Measurements from ENCODE around the gene RNF130.
"Not testable (repeated sequence)": the region's sequence is repeated elsewhere in the genome, so short reads cannot be mapped to it uniquely, and the experiment has no call there.

RNF130 gene

DNA sequence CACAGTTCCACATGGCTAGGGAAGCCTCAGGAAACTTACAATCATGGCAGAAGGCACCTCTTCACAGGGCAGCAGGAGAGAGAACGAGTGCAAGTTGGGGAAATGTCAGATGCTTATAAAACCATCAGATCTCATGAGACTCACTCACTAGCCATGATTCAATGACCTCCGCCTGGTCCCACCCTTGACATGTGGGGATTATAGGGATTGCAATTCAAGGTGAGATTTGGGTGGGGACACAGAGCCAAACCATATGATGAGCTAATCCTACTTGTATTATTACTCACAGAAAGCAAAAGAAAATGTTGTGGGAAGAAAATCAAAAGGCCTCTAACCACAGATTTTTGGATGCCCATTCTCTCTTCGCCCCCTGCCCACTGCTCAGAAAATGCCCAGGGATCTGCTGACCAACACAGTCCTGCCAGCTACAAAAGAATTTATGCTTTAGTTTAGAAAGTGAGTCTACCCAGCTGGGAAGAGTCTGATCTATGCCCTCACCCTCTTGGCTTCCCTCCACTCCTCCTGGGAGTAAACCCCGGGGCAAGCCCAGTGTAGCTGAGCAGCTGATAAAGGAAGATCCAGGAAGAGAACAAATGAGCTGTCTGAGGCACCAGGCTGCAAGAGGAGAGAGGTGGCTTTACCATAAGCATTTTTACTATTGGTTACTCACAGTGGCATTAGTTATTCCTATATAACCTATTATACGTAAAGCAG lies 53.1 kb downstream of the RNF130 start:
- DNase-seq (ENCODE audit: low read depth in 2 of 2), result no peak

DNA sequence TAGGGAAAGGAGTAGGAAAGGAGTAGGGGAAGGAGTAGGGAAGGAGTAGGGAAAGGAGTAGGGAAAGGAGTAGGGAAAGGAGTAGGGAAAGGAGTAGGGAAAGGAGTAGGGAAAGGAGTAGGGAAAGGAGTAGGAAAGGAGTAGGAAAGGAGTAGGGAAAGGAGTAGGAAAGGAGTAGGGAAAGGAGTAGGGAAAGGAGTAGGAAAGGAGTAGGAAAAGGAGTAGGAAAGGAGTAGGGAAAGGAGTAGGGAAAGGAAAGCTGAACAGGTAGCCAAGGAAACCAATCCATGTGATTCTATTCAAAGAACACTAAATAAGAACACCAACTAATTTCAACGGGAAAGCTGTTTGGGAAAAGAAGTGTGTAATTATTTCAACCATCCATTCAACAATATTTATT lies 56.0 kb downstream of the RNF130 start:
- not testable (repeated sequence) for DNase-seq (ENCODE audit: low read depth in 2 of 2)

DNA sequence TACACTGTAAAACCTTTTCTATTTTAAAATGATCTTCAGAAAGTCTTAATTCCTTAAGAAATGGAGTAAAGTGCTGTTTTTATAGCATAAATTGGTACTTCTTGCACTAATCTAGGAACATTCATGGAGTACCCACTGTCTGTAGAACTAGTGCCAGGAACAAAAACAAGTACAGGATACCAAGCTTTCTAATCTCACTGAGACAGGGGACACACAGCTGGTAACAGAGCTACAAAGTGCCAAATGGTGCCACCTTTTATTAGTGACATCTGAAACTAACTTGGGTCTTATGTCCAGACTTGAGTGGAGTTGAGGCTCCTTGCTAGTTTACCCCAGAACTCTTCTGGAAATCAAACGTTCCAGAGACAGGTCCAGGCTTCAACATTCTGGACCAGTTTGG lies 57.9 kb downstream of the RNF130 start:
- no peak for DNase-seq (ENCODE audit: low read depth in 2 of 2)

DNA sequence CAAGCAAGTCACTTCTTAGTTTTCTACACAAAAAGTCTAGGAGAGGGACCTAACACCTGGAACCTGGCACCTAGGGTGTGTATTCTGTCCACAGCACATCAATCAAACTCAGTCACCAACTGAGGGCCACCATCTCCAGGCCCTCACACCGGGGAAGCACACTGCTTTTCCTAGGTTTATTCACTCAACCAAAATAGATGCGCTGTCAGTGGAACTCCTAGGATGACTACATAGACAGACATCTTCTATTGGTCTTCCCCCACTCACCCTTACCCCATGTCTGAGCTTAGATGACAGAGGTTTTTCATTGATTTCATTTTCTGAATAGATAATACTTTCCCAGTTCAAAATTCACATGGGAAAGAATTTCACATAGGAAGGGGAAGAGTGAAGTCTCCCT lies 59.2 kb downstream of the RNF130 start:
- DNase-seq (ENCODE audit: low read depth in 2 of 2), result no peak

DNA sequence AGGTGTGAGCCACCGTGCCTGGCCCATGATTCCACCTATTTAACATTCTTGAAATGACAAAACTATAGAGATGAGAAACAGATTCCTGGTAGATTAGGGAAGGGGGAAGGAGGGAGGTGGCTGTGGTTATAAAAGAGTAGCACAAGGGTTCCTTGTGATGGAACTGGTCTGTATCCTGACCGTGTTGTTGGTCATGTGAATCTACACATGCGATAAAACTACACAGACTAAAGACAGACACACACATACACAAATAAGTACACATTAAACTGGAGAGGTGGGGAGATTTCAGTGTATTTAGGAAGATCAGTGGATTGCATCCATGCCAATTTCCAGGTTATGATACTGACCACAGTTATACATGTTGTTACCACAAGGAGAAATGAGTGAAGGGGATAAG lies 60.9 kb downstream of the RNF130 start:
- DNase-seq (ENCODE audit: low read depth in 2 of 2), result no peak

DNA sequence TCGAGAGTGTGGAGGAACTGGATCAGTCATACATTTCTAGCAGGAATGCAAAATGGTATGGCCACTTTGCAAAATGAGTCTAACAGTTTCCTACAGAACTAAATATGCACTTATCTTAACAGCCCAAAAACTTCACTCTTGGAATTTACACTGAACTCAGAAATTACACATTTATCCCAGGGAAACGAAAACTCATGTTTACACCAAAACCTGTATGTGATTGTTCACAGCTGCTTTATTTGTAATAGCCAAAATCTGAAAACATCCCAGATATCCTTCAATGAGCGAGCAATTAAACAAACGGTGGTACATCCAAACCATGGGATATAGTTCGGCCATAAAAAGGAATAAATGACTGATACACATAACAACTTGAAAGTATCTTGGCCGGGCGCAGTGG lies 62.0 kb downstream of the RNF130 start:
- no peak for DNase-seq (ENCODE audit: low read depth in 2 of 2)

DNA sequence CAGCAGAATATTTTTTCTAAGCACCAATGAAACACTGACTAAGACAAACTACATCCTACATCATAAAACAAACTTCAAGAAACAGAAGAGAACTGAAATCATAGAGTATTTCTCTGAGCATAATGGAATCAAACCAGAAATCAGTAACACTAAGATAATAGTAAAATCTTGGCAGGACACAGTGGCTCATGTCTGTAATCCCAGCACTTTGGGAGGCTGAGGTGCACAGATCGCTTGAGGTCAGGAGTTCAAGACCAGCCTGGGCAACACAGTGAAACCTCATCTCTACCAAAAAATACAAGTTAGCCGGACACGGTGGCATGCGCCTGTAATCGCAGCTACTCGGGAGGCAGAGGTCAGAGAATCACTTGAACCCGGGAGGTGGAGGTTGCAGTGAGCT lies 63.1 kb downstream of the RNF130 start:
- no peak for DNase-seq (ENCODE audit: low read depth in 2 of 2)

- no peak for DNase-seq (ENCODE audit: low read depth in 2 of 2)
These were observed 64.0 kb downstream of the RNF130 start for GRCh38 chr5:180007582-180007981.

- no peak for DNase-seq (ENCODE audit: low read depth in 2 of 2)
These were observed 65.4 kb downstream of the RNF130 start for GRCh38 chr5:180006141-180006540.

DNA sequence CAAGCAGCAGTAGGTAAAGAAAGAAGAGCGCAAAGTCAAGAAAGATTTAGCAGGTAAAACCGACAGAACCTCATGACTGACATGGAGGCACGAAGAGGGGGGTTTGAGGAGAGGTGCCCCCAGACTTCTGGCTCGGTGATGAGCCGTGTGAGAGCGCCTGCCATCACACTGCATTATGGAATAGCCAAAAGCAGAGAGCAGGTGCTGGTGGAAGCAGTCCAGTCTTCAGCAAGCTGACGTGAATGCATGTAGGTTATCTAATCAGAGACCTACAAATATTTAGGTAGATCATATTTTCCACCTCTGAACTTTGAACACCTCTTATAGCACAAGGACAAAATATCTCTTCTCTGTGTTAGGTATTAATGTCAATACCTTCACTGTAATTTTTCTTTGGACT lies 68.4 kb downstream of the RNF130 start:
- DNase-seq (ENCODE audit: low read depth in 2 of 2), result no peak

DNA sequence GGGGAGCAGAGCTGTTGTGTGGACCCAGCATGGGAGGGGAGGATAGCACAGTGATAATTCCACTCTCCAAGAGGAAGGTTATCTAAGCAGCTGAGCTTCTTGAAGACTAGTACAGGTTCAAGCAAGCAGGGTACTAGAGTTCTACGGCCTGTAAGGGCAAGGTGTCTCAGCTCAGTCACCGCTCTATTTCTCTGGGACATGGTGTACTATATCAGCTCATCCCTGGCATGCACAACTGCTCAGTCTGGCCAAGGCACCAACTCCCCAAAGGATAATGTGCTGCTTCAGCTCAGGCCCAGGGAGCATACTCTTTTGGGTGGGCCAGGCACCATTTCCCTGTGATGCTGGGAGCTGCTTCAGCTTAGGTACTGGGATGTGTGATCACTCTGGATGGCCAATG lies 69.8 kb downstream of the RNF130 start:
- no peak for DNase-seq (ENCODE audit: low read depth in 2 of 2)

DNA sequence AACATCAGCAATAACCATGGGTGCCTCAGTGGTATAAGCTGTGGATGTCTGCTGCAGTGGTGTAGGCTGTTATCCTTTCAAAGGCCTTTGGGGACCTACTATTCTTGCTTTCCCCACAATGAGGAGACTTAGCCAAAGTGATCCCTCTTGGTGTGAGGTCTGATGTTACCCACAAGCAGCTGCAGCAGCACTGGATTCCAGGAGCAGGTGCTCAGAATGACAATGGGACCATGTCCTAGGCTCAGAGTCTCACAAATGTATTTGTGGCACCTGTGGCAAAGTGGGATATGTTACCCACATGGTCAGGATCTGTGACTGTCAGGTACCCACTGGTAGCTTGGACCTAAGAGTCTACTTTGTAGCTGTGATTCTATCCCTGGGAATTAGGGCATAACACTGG lies 70.4 kb downstream of the RNF130 start:
- no peak for DNase-seq (ENCODE audit: low read depth in 2 of 2)

GRCh38 chr5:179998485-179998884 lies 73.1 kb downstream of the RNF130 start:
- no peak for DNase-seq (ENCODE audit: low read depth in 2 of 2)

GRCh38 chr5:179994583-179995323 lies 76.8 kb downstream of the RNF130 start:
- DNase-seq (ENCODE audit: low read depth in 2 of 2), result no peak

DNA sequence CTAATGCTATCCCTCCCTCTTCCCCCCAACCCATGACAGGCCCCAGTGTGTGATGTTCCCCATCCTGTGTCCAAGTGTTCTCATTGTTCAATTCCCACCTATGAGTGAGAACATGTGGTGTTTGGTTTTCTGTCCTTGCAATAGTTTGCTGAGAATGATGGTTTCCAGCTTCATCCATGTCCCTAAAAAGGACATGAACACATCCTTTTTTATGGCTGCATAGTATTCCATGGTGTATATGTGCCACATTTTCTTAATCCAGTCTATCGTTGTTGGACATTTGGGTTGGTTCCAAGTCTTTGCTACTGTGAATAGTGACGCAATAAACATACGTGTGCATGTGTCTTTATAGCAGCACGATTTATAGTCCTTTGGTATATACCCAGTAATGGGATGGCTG lies 78.7 kb downstream of the RNF130 start:
- not testable (repeated sequence) for DNase-seq (ENCODE audit: low read depth in 2 of 2)

GRCh38 chr5:179991106-179991505 lies 80.5 kb downstream of the RNF130 start:
- no peak for DNase-seq (ENCODE audit: low read depth in 2 of 2)

DNA sequence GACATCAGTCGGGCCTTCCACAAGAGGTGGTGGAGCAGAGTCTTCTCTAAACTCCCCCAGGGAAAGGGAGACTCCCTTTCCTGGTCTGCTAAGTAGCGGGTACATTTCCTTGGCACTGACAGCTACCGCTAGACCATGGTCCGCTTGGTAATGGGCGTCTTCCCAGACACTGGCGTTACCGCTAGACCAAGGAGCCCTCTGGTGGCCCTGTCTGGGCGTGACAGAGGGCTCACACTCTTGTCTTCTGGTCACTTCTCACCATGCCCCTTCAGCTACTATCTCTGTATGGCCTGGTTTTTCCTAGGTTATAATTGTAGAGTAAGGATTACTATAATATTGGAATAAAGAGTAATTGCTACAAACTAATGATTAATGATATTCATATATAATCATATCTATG lies 81.0 kb downstream of the RNF130 start:
- DNase-seq (ENCODE audit: low read depth in 2 of 2), result not testable (repeated sequence)

DNA sequence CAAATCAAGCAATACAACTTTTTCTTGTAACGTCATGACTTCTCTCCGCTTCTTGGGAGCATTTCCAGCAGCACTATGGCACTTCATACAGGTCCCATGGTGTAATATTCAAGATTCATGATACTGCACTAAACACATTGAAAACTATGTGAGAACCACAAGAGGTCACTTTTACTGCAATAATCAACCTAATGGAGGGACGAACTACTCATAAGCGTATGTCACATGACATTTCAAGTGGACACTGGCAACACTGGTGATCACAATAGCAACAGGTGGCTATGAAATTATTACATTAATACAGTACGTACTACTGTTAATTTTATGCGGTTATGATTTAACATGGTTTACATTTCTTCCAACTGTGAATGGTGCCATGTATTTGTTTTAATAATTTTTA lies 85.2 kb downstream of the RNF130 start:
- DNase-seq (ENCODE audit: low read depth in 2 of 2), result no peak

- DNase-seq (ENCODE audit: low read depth in 2 of 2), result no peak
These were observed 89.9 kb downstream of the RNF130 start for GRCh38 chr5:179981636-179982035.

- DNase-seq (ENCODE audit: low read depth in 2 of 2), result no peak
These were observed 90.8 kb downstream of the RNF130 start for GRCh38 chr5:179980767-179981166.

DNA sequence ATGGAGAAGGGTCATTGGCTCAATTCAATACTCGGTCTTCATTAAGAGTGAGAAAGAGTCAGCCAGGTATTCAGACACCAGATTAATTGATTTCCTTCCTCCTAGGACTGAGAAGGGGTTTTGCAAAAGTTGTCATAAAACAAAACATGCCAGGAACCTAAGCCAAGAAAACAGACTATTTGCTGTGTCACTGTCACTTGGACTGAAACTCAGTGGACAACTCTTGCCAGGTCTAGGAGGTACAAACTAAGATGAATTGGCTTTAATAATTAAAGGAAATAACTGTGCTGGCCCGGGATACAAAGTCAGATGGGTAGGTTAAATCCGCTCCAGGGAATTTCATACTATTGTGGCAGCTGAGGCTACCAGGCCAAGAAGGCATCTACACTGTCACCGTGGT lies 92.8 kb downstream of the RNF130 start:
- DNase-seq (ENCODE audit: low read depth in 2 of 2), result no peak

DNA sequence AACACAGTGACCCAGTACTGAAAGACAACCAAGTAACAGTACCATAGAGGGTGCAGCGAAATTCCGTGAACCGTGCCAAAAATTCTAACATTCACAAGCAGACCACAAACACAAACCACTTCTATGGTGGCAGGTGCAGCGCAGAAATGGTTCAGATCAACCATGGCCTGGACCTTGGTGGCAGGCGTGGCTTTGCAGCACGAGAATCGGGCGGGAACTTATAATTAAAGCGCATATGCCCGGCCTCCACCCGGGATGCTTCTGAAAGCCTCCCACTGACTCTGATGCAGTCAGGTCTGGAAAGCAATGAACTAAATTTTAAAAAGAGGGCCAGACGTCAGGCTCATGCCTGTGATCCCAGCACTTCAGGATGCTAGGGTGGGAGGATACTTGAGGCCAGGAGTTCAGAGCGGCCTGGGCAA lies 95.8 kb downstream of the RNF130 start:
- DNase-seq (ENCODE audit: low read depth in 2 of 2), result no peak

- peak in 1 of 2 donors; percentile 4 for DNase-seq (ENCODE audit: low read depth in 2 of 2)
These were observed 96.4 kb downstream of the RNF130 start for GRCh38 chr5:179974946-179975712.
